Gastrocnemius medialis (tissue), 4 donors: Measurements from ENCODE around the gene PRKAG2. TPM values are rescaled to one million over a fixed set of nuclear protein-coding genes. Genes with fewer than 3 reads are reported as not detected.

Source experiments
- ATAC-seq, 2 donors: fragments of 150-250 bp; one replicate each; pipeline ENCODE4 v1.9.1; 2016
- DNase-seq, 2 donors: peaks; one replicate each; pipeline ENCODE4 v3.0.0-alpha.2; 2019
- H3K27ac ChIP-seq, 4 donors: fragments of 200-600 bp; sonication (generic); 1 replicate in 1 of 4; 2 replicates in 3 of 4; pipeline ENCODE4 v1.5.1; 2016 to 2018; ENCODE audit warnings: mild to moderate bottlenecking in 2 of 4, moderate library complexity in 1 of 4
- H3K27me3 ChIP-seq, 3 donors: fragments of 200-600 bp; sonication (generic) in 2 of 3; 1 replicate in 1 of 3; 2 replicates in 2 of 3; pipeline versions ENCODE4 v1.5.1 to v1.6.0; 2016 to 2019; ENCODE audit warnings: mild to moderate bottlenecking in 1 of 3, moderate library complexity in 1 of 3
- H3K36me3 ChIP-seq, 2 donors: fragments of 200-600 bp; sonication (generic) in 1 of 2; one replicate each; pipeline ENCODE4 v1.5.1; 2017 to 2018
- H3K4me1 ChIP-seq, 2 donors: fragments of 200-600 bp; sonication (generic) in 1 of 2; one replicate each; pipeline ENCODE4 v1.5.1; 2016 to 2017; ENCODE audit warnings: mild to moderate bottlenecking in 2 of 2
- H3K4me3 ChIP-seq, 4 donors: fragments of 200-600 bp; sonication (generic) in 3 of 4; 1 replicate in 1 of 4; 2 replicates in 3 of 4; pipeline ENCODE4 v1.5.1; 2016 to 2019; ENCODE audit warnings: mild to moderate bottlenecking in 2 of 4
- H3K9me3 ChIP-seq, 3 donors: fragments of 200-600 bp; sonication (generic) in 2 of 3; 1 replicate in 1 of 3; 2 replicates in 2 of 3; pipeline ENCODE4 v1.5.1; 2016 to 2019
- POLR2A ChIP-seq, 2 donors: fragments of 450-650 bp; IDR thresholded peaks; one replicate each; pipeline ENCODE4 v1.6.1; 2017; ENCODE audit warnings: antibody characterized with exemption in 2 of 2, mild to moderate bottlenecking in 2 of 2, moderate library complexity in 2 of 2
- in situ Hi-C, 4 donors: fragments of 200-750 bp; cut with MboI; loops; one replicate each; pipeline versions ENCODE4 v1.15.0 to v1.8.0; 2017; ENCODE audit warnings: low sequenced_read_pairs in 4 of 4
- intact Hi-C: fragments of 100-400 bp; cut with DNase I; formaldehyde crosslinking; loops from one replicate; pipeline ENCODE4 v1.15.1; 2023; ENCODE audit warnings: low total_unique reads
- total RNA-seq, 4 donors: library from RNA; depleted of rRNA; stranded (reverse); fragments of >200 nt; gene quantifications; one replicate each; pipeline versions ENCODE4 v1.1.0 to v1.2.3, GENCODE V29; 2016
- TF ChIP-seq, protein P1 (sequence below), 5 experiments: fragments of 450-650 bp in 3 of 5; fragments of 200-600 bp in 2 of 5; sonication (generic) in 2 of 5; IDR thresholded peaks in 4 of 5; conservative IDR thresholded peaks in 1 of 5; 1 replicate in 4 of 5; 2 replicates in 1 of 5; pipeline ENCODE4 v1.5.1; 2016 to 2019; ENCODE audit warnings: antibody characterized with exemption in 5 of 5, mild to moderate bottlenecking in 3 of 5, moderate library complexity in 3 of 5

The PRKAG2 gene
- total RNA-seq, 4 donors from 2014 or later, result 5.3 to 32.6 (median 13.9) TPM

DNA sequence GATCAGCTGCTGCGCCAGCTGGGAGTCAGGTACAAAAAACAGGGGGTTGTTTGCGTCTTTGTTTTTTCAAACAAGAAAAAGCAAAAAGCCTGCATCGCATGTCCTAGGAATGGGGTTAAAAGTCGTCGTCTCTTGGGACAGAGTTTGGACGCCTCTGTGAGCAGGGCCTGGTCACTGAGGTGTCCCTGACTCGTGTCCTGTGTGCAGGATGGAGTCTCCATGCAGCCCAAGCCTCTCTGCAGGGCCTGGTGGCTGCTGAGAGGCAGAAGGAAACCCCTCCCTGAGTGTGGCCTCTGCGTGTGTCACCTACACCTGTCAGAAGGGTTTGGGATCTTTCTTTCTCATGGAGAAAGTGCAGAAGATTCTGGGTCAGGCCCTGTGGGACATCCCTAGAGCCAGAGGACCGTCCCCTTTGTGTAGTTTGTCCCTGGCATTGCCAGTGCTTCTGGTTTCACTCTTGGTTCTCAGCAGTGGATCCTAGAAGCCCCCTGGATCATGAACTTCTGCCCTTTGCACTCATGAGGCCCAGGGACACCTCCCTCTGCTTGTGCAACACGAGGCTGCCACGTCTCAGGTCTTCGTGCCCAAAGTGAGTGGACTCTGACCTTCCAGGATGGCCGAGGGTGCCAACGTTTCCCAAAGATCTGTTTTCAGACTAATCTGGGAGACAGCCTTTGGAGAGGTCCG is 75.0 kb downstream of the PRKAG2 start:
- in situ Hi-C loops, result no loop called here
- no peak overlapping the region for H3K4me3 ChIP-seq

DNA sequence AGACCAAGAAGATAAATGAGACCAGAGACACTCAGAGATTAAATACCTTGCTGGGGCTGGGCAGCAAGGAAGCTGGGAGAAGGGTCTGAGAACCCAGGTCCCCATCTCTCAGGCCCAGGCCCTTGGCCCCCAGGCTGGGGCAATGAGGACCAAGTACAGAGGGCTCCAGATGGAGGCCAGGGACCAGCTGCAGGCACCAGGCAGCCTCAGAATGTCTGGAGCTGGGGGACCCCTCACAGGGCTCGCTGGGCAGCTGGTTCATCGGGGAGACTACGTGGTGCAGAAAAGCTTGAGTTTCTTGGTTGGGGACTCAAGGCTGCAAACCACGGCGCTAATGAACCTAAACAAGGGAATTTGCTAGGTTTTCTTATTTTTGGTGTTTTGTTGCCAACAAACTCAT is 75.6 kb downstream of the PRKAG2 start:
- H3K27me3 ChIP-seq, result no peaks in the 10 kb centered on the region
- in situ Hi-C loops (no loop called here), intact Hi-C loops (no loop called here)
- no peaks in the 10 kb centered on the region for H3K36me3 ChIP-seq
- TF ChIP-seq, protein P1, sequence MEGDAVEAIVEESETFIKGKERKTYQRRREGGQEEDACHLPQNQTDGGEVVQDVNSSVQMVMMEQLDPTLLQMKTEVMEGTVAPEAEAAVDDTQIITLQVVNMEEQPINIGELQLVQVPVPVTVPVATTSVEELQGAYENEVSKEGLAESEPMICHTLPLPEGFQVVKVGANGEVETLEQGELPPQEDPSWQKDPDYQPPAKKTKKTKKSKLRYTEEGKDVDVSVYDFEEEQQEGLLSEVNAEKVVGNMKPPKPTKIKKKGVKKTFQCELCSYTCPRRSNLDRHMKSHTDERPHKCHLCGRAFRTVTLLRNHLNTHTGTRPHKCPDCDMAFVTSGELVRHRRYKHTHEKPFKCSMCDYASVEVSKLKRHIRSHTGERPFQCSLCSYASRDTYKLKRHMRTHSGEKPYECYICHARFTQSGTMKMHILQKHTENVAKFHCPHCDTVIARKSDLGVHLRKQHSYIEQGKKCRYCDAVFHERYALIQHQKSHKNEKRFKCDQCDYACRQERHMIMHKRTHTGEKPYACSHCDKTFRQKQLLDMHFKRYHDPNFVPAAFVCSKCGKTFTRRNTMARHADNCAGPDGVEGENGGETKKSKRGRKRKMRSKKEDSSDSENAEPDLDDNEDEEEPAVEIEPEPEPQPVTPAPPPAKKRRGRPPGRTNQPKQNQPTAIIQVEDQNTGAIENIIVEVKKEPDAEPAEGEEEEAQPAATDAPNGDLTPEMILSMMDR (IDR thresholded peaks at IDR 0.05 in 4 of 5, conservative IDR thresholded peaks at IDR 0.05 in 1 of 5), result no peak
- TF ChIP-seq POLR2A (IDR thresholded peaks at IDR 0.05), result no peak
- DNase-seq (no peak), ATAC-seq (no peak)
- H3K4me1 ChIP-seq, result peaks cover 12 to 20% of the 10 kb centered on the region in 2 donors
- H3K27ac ChIP-seq, result no peak overlapping the region
- no peaks in the 10 kb centered on the region for H3K9me3 ChIP-seq
- no peak overlapping the region for H3K4me3 ChIP-seq

More for the DNA sequence above, 75.0 kb downstream of the PRKAG2 start:
- H3K27ac ChIP-seq, result no peak overlapping the region
- ATAC-seq, result no peak
- TF ChIP-seq POLR2A (IDR thresholded peaks at IDR 0.05), result no peak
- no peaks in the 10 kb centered on the region for H3K9me3 ChIP-seq
- no peaks in the 10 kb centered on the region for H3K27me3 ChIP-seq
- H3K36me3 ChIP-seq, result no peaks in the 10 kb centered on the region
- intact Hi-C loops, result no loop called here
- H3K4me1 ChIP-seq, result peaks cover 8 to 14% of the 10 kb centered on the region in 2 donors
- DNase-seq, result no peak

DNA sequence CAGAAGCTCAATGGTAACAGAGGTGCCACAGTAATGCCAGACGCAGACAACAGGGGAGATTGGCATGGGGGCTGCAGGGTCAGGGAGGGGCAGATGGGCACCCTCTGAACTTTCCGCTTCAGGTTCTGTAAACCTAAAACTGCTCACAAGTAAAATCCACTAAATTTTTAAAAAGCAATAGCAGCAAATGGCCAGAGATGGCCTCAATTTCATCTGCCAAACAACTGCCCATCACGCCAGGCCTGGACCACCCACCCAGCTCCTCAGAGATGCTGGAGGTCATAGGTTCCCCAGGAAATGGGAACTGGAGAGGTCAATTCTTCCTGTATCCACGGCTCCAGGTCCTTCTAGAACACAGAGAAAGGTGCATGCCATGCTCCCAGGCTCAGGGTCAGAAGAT is 76.1 kb downstream of the PRKAG2 start:
- in situ Hi-C loops, result no loop called here
- H3K36me3 ChIP-seq, result no peaks in the 10 kb centered on the region
- H3K4me3 ChIP-seq, result no peak overlapping the region
- intact Hi-C loops, result no loop called here
- H3K27ac ChIP-seq, result no peak overlapping the region
- H3K27me3 ChIP-seq, result no peaks in the 10 kb centered on the region
- DNase-seq (no peak), ATAC-seq (no peak)
- no peak for TF ChIP-seq POLR2A (IDR thresholded peaks at IDR 0.05)
- TF ChIP-seq, protein P1 (IDR thresholded peaks at IDR 0.05 in 4 of 5, conservative IDR thresholded peaks at IDR 0.05 in 1 of 5), result no peak
- H3K9me3 ChIP-seq, result no peaks in the 10 kb centered on the region
- H3K4me1 ChIP-seq, result peaks cover 12 to 23% of the 10 kb centered on the region in 2 donors

DNA sequence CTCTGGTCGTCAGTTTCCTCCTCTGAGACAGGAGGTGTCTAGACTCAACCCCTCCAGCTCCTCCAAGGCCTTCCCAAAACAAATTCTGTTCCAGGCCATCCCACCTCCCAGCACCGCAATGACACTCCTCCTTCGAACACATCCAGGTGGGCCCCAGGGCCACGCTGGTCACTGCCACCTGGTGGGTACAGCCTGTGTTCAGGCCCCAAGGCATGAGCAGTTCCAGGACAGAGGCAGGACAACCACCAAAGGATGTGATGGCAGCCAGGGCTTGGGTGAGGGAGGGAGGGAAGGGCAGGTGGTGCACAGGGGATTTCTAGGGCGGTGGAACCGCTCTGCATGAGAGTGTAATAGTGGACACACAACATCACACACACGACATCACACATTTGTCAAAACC is 76.5 kb downstream of the PRKAG2 start:
- Histone ChIP-seq H3K27me3 (no peaks in the 10 kb centered on the region), H3K9me3 (no peaks in the 10 kb centered on the region), H3K4me3 (no peak overlapping the region), H3K4me1 (peaks cover 12 to 23% of the 10 kb centered on the region in 2 donors), H3K27ac (no peak overlapping the region), H3K36me3 (no peaks in the 10 kb centered on the region)
- TF ChIP-seq POLR2A (IDR thresholded peaks at IDR 0.05), result no peak
- TF ChIP-seq, protein P1 (IDR thresholded peaks at IDR 0.05 in 4 of 5, conservative IDR thresholded peaks at IDR 0.05 in 1 of 5), result no peak
- intact Hi-C loops, result no loop called here
- no peak for DNase-seq
- in situ Hi-C loops, result no loop called here
- ATAC-seq, result no peak

DNA sequence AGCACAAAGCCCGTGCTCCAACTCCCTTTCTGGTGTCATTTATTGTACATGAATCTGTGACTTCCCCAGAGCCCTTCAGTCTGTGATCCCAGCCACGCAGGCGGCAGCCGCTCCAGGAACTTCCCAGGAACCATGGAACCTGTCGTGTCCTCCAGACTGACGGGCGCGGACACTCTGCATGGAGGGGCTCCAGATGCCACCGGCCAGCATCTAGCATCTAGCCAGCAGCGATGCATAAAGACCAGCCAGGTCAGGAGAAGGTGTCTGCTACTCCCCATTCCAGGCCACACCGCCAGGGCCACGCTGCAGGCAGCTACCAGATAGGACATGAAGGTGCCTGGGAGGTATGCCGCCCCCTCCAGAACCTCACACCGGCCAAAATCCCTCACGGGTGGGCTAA is 77.4 kb downstream of the PRKAG2 start:
- no peak overlapping the region for H3K4me3 ChIP-seq
- TF ChIP-seq, protein P1 (IDR thresholded peaks at IDR 0.05 in 4 of 5, conservative IDR thresholded peaks at IDR 0.05 in 1 of 5), result no peak
- no peak for TF ChIP-seq POLR2A (IDR thresholded peaks at IDR 0.05)
- DNase-seq (no peak), ATAC-seq (no peak)
- H3K36me3 ChIP-seq, result no peaks in the 10 kb centered on the region
- H3K27me3 ChIP-seq, result no peaks in the 10 kb centered on the region
- in situ Hi-C loops (loop anchor here in 1 of 4 donors (25.0 kb wide), 1 partner anchor 138 kb away; no protein-coding TSS in a partner anchor), intact Hi-C loops (loop anchor here (5.0 kb wide), 1 partner anchor 228 kb away; the partner anchor contains the start of gene GALNT11)
- H3K4me1 ChIP-seq, result peaks cover 12 to 29% of the 10 kb centered on the region in 2 donors
- H3K9me3 ChIP-seq, result no peaks in the 10 kb centered on the region
- no peak overlapping the region for H3K27ac ChIP-seq
